ENCODE data around the gene LACTB.

Gene LACTB

DNA sequence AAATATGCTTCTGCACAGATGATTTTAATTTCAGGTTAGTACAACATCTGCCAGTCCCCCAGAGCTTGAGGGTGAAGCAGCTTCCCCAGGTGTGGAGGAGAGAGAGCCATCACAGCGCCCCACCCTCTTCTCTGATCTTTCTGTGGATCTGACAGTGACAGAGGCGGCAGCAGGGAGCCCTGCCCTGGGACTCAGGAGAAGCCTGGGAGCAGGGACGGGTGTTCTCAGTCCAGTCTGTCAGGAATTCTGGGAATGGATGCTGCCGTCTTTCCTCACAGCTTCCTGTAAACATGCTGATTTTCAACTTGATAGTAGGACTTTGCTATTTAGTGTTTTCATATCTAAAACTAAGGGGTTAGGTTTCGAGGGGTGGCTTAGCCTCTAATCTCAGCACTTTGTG, 56.4 kb downstream of the LACTB start:
- Histone ChIP-seq H3K4me1 (no peaks in the 10 kb centered on the region), H3K4me3 (ENCODE audit: low read depth, low read length) (no peak overlapping the region), H3K9me3 (no peaks in the 10 kb centered on the region), H3K36me3 (no peaks in the 10 kb centered on the region), H3K27me3 (no peaks in the 10 kb centered on the region)
- no peak for DNase-seq
- TF ChIP-seq, protein P1, sequence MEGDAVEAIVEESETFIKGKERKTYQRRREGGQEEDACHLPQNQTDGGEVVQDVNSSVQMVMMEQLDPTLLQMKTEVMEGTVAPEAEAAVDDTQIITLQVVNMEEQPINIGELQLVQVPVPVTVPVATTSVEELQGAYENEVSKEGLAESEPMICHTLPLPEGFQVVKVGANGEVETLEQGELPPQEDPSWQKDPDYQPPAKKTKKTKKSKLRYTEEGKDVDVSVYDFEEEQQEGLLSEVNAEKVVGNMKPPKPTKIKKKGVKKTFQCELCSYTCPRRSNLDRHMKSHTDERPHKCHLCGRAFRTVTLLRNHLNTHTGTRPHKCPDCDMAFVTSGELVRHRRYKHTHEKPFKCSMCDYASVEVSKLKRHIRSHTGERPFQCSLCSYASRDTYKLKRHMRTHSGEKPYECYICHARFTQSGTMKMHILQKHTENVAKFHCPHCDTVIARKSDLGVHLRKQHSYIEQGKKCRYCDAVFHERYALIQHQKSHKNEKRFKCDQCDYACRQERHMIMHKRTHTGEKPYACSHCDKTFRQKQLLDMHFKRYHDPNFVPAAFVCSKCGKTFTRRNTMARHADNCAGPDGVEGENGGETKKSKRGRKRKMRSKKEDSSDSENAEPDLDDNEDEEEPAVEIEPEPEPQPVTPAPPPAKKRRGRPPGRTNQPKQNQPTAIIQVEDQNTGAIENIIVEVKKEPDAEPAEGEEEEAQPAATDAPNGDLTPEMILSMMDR (IDR thresholded peaks at IDR 0.05; ENCODE audit: low read depth, low read length) = no peak

- no peak for DNase-seq
- no peaks in the 10 kb centered on the region for H3K36me3 ChIP-seq
- H3K4me3 ChIP-seq (ENCODE audit: low read depth, low read length) = no peak overlapping the region
- H3K9me3 ChIP-seq = no peaks in the 10 kb centered on the region
- TF ChIP-seq, protein P1 (IDR thresholded peaks at IDR 0.05; ENCODE audit: low read depth, low read length) = no peak
- peaks cover 3% of the 10 kb centered on the region; the same call in 1 of the 2 replicates for H3K4me1 ChIP-seq
- H3K27me3 ChIP-seq = no peaks in the 10 kb centered on the region
Observed at GRCh38 chr15:63180746-63181145, 59.1 kb downstream of the LACTB start.

DNA sequence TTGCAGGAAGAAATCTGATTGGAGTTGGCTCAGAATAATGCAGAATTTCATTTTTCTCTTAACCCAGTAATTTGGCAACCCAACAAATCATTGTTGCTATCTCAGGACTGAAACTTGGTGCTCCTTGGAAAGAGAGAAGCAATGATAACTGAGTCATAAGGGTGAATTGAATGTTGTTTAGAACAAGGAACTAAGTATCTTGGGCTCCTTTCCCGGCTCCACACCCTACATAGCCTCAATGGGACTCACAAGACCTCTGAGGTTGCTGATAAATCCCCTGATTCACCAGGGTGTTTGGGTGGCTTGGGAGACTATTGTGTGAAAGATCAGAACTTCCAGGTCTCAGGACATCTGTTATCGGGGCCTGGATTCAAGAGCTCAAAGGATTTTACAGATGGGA, 60.0 kb downstream of the LACTB start:
- no peak for DNase-seq
- Histone ChIP-seq H3K27me3 (no peaks in the 10 kb centered on the region), H3K9me3 (no peaks in the 10 kb centered on the region), H3K4me3 (ENCODE audit: low read depth, low read length) (no peak overlapping the region), H3K4me1 (peaks cover 3% of the 10 kb centered on the region; the same call in 1 of the 2 replicates), H3K36me3 (no peaks in the 10 kb centered on the region)
- TF ChIP-seq, protein P1 (IDR thresholded peaks at IDR 0.05; ENCODE audit: low read depth, low read length) = no peak

GRCh38 chr15:63185206-63185605, 63.5 kb downstream of the LACTB start:
- Histone ChIP-seq H3K9me3 (no peaks in the 10 kb centered on the region), H3K4me3 (ENCODE audit: low read depth, low read length) (no peak overlapping the region), H3K36me3 (no peaks in the 10 kb centered on the region), H3K4me1 (peaks cover 10% of the 10 kb centered on the region), H3K27me3 (no peaks in the 10 kb centered on the region)
- DNase-seq = no peak
- TF ChIP-seq, protein P1 (IDR thresholded peaks at IDR 0.05; ENCODE audit: low read depth, low read length) = no peak

- no peaks in the 10 kb centered on the region for H3K9me3 ChIP-seq
- H3K27me3 ChIP-seq = no peaks in the 10 kb centered on the region
- no peak for DNase-seq
- peaks cover 12% of the 10 kb centered on the region for H3K4me1 ChIP-seq
- TF ChIP-seq, protein P1 (IDR thresholded peaks at IDR 0.05; ENCODE audit: low read depth, low read length) = no peak
- no peak overlapping the region for H3K4me3 ChIP-seq (ENCODE audit: low read depth, low read length)
- H3K36me3 ChIP-seq = no peaks in the 10 kb centered on the region
Observed at GRCh38 chr15:63186065-63186464, 64.4 kb downstream of the LACTB start.

DNA sequence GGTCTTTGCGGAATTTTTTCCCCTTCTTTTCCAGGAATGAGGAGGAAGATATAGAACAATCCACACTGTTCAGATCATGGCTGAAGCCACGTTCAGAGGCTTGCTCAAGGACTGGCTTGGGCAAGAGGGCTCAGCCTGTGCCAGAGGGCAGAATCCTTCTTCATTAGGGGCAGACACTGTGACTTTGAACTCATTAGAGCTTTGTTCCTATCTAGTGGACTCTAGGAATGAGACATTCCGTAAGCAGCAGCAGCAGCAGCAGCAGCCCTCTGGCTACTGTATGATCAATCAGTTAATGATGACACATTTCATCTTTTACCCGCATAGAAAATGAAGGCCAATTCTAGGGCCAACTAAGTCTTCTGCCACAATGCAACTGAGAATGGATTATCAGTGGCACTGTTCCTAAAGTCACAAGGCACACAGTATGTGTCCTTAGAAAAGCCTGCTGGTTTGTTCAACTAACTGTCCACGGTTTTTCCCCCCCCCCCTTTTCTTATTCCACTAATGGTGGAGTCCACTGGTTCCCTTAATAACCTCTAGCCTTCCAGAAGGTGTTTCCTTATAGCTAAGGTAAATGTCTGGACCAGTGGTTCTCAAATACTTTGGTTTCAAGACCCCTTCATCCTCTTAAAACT, 66.0 kb downstream of the LACTB start:
- no peak overlapping the region for H3K4me3 ChIP-seq (ENCODE audit: low read depth, low read length)
- TF ChIP-seq, protein P1 (IDR thresholded peaks at IDR 0.05; ENCODE audit: low read depth, low read length) = no peak
- no peaks in the 10 kb centered on the region for H3K27me3 ChIP-seq
- no peaks in the 10 kb centered on the region for H3K9me3 ChIP-seq
- H3K4me1 ChIP-seq = peaks cover 12% of the 10 kb centered on the region
- DNase-seq = no peak
- no peaks in the 10 kb centered on the region for H3K36me3 ChIP-seq

Measured in BE2C (cell line).